Heart left ventricle (tissue), 16 donors: ENCODE data around the gene RASSF1. TPM values are rescaled to one million over a fixed set of nuclear protein-coding genes. Genes with fewer than 3 reads are reported as not detected.

ENCODE experiments used
- ATAC-seq, 4 donors: fragments of 200-7000 bp; cut with Tn5 transposase; one replicate each; pipeline ENCODE4 v1.9.1; 2020 to 2022; ENCODE audit warnings: moderate library complexity in 4 of 4, mild to moderate bottlenecking in 3 of 4, moderate number of reproducible peaks in 1 of 4
- DNase-seq, 5 donors: peaks; one replicate each; pipeline ENCODE4 v3.0.0-alpha.2; 2020
- H3K27ac ChIP-seq, 12 donors: fragments of 200-600 bp; sonication (generic) in 4 of 12; one replicate each; pipeline versions ENCODE4 v1.5.0 to v1.8.0; 2016 to 2022; ENCODE audit warnings: mild to moderate bottlenecking in 2 of 12
- H3K27me3 ChIP-seq, 9 donors: fragments of 200-600 bp; sonication (generic) in 2 of 9; one replicate each; pipeline versions ENCODE4 v1.5.1 to v1.8.0; 2016 to 2022; ENCODE audit warnings: mild to moderate bottlenecking in 3 of 9
- H3K36me3 ChIP-seq, 9 donors: fragments of 200-600 bp; sonication (generic) in 2 of 9; one replicate each; pipeline versions ENCODE4 v1.5.0 to v1.8.0; 2018 to 2022; ENCODE audit warnings: mild to moderate bottlenecking in 2 of 9
- H3K4me1 ChIP-seq, 12 donors: fragments of 200-600 bp; sonication (generic) in 4 of 12; one replicate each; pipeline versions ENCODE4 v1.5.0 to v1.8.0; 2016 to 2022; ENCODE audit warnings: mild to moderate bottlenecking in 3 of 12
- H3K4me3 ChIP-seq, 12 donors: fragments of 200-600 bp; sonication (generic) in 4 of 12; one replicate each; pipeline versions ENCODE4 v1.5.0 to v1.8.0; 2017 to 2022; ENCODE audit warnings: mild to moderate bottlenecking in 9 of 12, moderate library complexity in 4 of 12
- H3K9me3 ChIP-seq, 12 donors: fragments of 200-600 bp; sonication (generic) in 4 of 12; one replicate each; pipeline versions ENCODE4 v1.5.0 to v1.8.0; 2016 to 2022; ENCODE audit warnings: mild to moderate bottlenecking in 1 of 12
- CTCF ChIP-seq, 12 donors: fragments of 200-600 bp; sonication (generic) in 4 of 12; IDR thresholded peaks; one replicate each; pipeline versions ENCODE4 v1.5.0 to v1.8.0; 2018 to 2022; ENCODE audit warnings: antibody characterized with exemption in 12 of 12, mild to moderate bottlenecking in 5 of 12
- POLR2A ChIP-seq, 2 donors: fragments of 450-650 bp; IDR thresholded peaks; one replicate each; pipeline ENCODE4 v1.6.1; 2017; ENCODE audit warnings: antibody characterized with exemption in 2 of 2, mild to moderate bottlenecking in 2 of 2, moderate library complexity in 2 of 2
- WGBS, 4 donors: extraction: QIAGEN DNeasy Blood & Tissue Kit in 2 of 4; methylation state at CpG; one replicate each; pipeline versions ENCODE4 v1.1.5 to v1.1.7; 2013 to 2018; 5-methylcytosine and 5-hydroxymethylcytosine counted together
- intact Hi-C, 10 donors: fragments of 100-400 bp; cut with DNase I; formaldehyde crosslinking; loops; one replicate each; pipeline versions ENCODE4 v1.11.1 to v1.14.2; 2022
- polyA plus RNA-seq, 2 donors: library from polyadenylated mRNA; stranded (reverse); fragments of 200-250 nt; gene quantifications; one replicate each; pipeline ENCODE4 v1.2.3, GENCODE V29; 2013
- total RNA-seq, 9 donors: library from RNA; depleted of rRNA in 2 of 9; stranded (reverse); fragments of >200 nt in 2 of 9; fragmentation: NEBNext Ultra II Directional in 3 of 9; extraction: Animal tissue kit (Norgen Biotek cat#: 25700) in 3 of 9; gene quantifications; one replicate each; pipeline versions ENCODE4 v1.1.0 to v1.2.4, GENCODE V29; 2016 to 2023
- donor health status: ischemic (EF 13 %, LVEDD 7.1; RV severe dilation, severe dysfunction).
- donor health status: healthy with polysubstance abuse.
- donor health status: DM: no; HTN: yes; CAD: no.
- donor health status: DM: no; HTN: no; CAD: no.
- donor health status: ischemic (EF 25% LVEDD 6.9; RV normal size, moderate dysfunction).
- donor health status: ischemic (EF 25% LVEDD 5.7; RV mildly dilated, moderate dysfunction).
- donor health status: healthy.
- donor health status: DM: yes; HTN: yes; CAD: no.
- donor health status: ischemic (EF 35%, LVEDD 5.7; RV mildly dilated, moderate dysfunction).
- donor health status: nonischemic (EF 11% LVEDD 7.7; RV severe dilation, severe dysfunction).
- donor health status: DM: yes; HTN: yes; CAD: no.
- donor health status: PGD.
- donor health status: ischemic (EF 29% LVEDD 5.4; RV normal size, mild dysfunction).
- donor health status: nonischemic (EF 23%, LVEDD 6.1; RV moderate dilation, normal function).

RASSF1 gene
- total and polyA plus RNA-seq, 11 donors = 7.9 to 58.6 (median 14.2) TPM

GRCh38 chr3:50338965-50339364, 1.7 kb downstream of the RASSF1 start:
- ATAC-seq (no peak), DNase-seq (no peak)
- peaks cover 0 to 4% (median 0%) of the 10 kb centered on the region in 9 donors for H3K27me3 ChIP-seq
- H3K9me3 ChIP-seq = no peaks in the 10 kb centered on the region
- TF ChIP-seq CTCF (IDR thresholded peaks at IDR 0.05) (no peak), POLR2A (IDR thresholded peaks at IDR 0.05) (no peak)
- peaks cover 0 to 9% (median 0%) of the 10 kb centered on the region in 9 donors for H3K36me3 ChIP-seq
- peaks cover 13 to 72% (median 61%) of the 10 kb centered on the region in 12 donors for H3K4me1 ChIP-seq
- H3K4me3 ChIP-seq = peak overlapping the region in 7 of 12 donors; percentile 84 to 97 (median 93)
- WGBS, 4 donors = 68 to 79% (median 72%) methylated on average over 5 of the region's 5 CpGs
- peak overlapping the region in 11 of 12 donors; percentile 92 to 100 (median 98) for H3K27ac ChIP-seq
- intact Hi-C loops = no loop called here

DNA sequence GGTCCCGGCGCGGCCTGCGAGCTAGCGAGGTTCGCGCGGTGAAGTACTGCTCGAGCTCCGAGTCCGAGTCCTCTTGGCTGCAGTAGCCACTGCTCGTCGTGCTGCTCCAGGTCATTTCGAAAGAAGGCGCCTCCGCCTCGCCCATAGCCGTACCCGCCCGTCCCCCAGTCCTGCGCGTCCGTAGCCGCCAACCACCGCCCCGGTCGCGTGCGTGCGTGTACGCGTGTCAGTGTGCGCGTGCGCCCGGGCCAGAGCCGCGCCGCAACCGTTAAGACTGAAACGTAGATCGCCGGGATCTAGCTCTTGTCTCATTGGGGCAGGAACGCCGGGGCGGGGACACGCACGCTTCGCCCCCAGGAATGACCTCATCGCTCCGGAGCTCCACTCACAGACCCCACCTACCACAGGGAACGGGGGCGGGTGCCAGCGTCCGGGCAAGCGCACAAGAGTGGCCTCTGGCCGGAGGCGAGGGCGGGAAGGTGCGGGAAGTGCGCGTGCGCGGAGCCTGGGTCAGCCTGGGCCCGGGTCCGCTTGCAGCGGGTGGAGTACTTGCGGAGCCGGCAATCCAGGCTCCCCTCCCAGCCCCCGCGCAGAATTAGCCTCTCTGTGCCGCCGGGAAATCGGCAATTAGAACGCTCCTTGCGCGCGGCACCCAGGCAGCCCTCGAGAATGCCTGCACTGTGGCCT, 3.3 kb downstream of the RASSF1 start:
- ATAC-seq (peak; percentile 85 to 90 (median 86)), DNase-seq (peak; percentile 100)
- no peaks in the 10 kb centered on the region for H3K9me3 ChIP-seq
- TF ChIP-seq CTCF (IDR thresholded peaks at IDR 0.05) (no peak), POLR2A (IDR thresholded peaks at IDR 0.05) (peak; percentile 64 to 93)
- peaks cover 0 to 4% (median 0%) of the 10 kb centered on the region in 9 donors for H3K27me3 ChIP-seq
- H3K4me3 ChIP-seq = peak overlapping the region; percentile 70 to 97 (median 92)
- 0 to 3% (median 1%) methylated on average over 31 to 79 of the region's 79 CpGs for WGBS, 4 donors
- H3K4me1 ChIP-seq = peaks cover 13 to 88% (median 72%) of the 10 kb centered on the region in 12 donors
- intact Hi-C loops = loop anchor here in 1 of 10 donors (1.0 kb wide), 1 partner anchor 34 kb away; the partner anchor contains the start of gene HYAL1
- H3K36me3 ChIP-seq = peaks cover 0 to 25% (median 2%) of the 10 kb centered on the region in 9 donors
- peak overlapping the region; percentile 92 to 100 (median 98) for H3K27ac ChIP-seq

DNA sequence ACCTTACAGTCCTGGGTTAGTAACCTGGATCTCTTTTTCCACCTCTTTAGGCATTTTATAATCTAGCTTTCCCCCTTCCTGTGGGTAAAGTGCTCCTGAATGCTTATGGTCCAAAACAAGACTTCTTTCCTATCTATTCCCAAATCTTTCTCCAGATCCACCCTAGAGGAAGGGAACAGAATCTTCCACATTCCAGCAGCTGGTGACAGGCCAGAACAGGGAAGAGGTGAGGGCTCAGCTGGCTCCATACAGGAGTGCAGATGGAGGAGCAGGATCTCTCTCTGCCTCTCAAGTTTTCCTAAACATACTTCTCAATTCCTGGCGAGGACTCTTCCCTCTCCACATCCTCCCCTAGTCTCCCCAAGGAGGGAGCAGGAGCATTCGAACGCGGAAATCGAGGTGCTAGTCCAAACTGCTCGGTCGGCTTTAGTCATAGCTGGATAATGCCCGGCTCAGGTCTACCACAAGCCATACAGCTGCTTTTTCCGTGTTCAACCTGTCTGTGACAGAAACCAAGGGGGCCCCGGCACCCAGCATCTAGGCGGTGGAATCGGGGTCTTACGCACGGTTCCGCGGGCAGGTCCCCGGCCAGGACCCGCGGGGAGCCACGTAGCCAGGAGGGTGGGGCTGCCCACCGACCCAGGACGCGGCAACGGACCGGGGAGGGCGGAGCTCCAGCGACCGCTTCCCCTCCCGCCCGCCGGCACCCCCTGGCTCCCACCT, 4.0 kb downstream of the RASSF1 start:
- H3K27ac ChIP-seq = peak overlapping the region; percentile 92 to 100 (median 98)
- H3K4me3 ChIP-seq = peak overlapping the region; percentile 70 to 97 (median 92)
- peaks cover 13 to 87% (median 73%) of the 10 kb centered on the region in 12 donors for H3K4me1 ChIP-seq
- no peak for DNase-seq
- 0 to 1% (median 0%) methylated on average over 20 to 31 of the region's 31 CpGs for WGBS, 4 donors
- H3K27me3 ChIP-seq = peaks cover 0 to 4% (median 0%) of the 10 kb centered on the region in 9 donors
- peaks cover 0 to 32% (median 8%) of the 10 kb centered on the region in 9 donors for H3K36me3 ChIP-seq
- TF ChIP-seq CTCF (IDR thresholded peaks at IDR 0.05) (no peak), POLR2A (IDR thresholded peaks at IDR 0.05) (no peak)
- H3K9me3 ChIP-seq = no peaks in the 10 kb centered on the region
- peak in 2 of 4 donors; percentile 0 for ATAC-seq
- intact Hi-C loops = loop anchor here in 1 of 10 donors (1.0 kb wide), 1 partner anchor 33 kb away; the partner anchor contains the start of gene HYAL1
